HepG2 (cell line): ENCODE data around the gene ISG20. TPM values are rescaled to one million over a fixed set of nuclear protein-coding genes. Genes with fewer than 3 reads are reported as not detected.

Experiments
- ATF4 ChIP-seq, 2 experiments: fragments of 450-650 bp in 1 of 2; sonication (generic) in 1 of 2; formaldehyde crosslinking; IDR thresholded peaks; 2 replicates each; pipeline versions ENCODE4 v1.5.0 to v1.8.0; 2020 to 2022; ENCODE audit warnings: mild to moderate bottlenecking in 1 of 2, missing genetic modification reagents in 1 of 2
- ATF5 ChIP-seq: sonication (generic); formaldehyde crosslinking; IDR thresholded peaks from 2 replicates; pipeline ENCODE4 v1.4.0; 2020; ENCODE audit warnings: mild to moderate bottlenecking, low read depth, missing genetic modification reagents
- BCL3 ChIP-seq: sonication (generic); formaldehyde crosslinking; IDR thresholded peaks from 2 replicates; pipeline ENCODE4 v1.5.1; 2020; ENCODE audit warnings: mild to moderate bottlenecking, missing genetic modification reagents, moderate library complexity
- CENPX ChIP-seq: sonication (generic); formaldehyde crosslinking; IDR thresholded peaks from 2 replicates; pipeline ENCODE4 v1.9.0; 2021; ENCODE audit warnings: mild to moderate bottlenecking, missing genetic modification reagents, moderate library complexity
- FLYWCH1 ChIP-seq: sonication (generic); formaldehyde crosslinking; IDR thresholded peaks from 2 replicates; pipeline ENCODE4 v1.8.1; 2023; ENCODE audit warnings: mild to moderate bottlenecking, missing genetic modification reagents
- PHF20 ChIP-seq: sonication (generic); formaldehyde crosslinking; IDR thresholded peaks from 2 replicates; pipeline ENCODE4 v1.5.0; 2020; ENCODE audit warnings: mild to moderate bottlenecking, missing genetic modification reagents
- ZNF138 ChIP-seq: sonication (generic); formaldehyde crosslinking; IDR thresholded peaks from 2 replicates; pipeline ENCODE4 v1.5.0; 2020; ENCODE audit warnings: mild to moderate bottlenecking, low read depth, missing genetic modification reagents
- polyA plus RNA-seq, 8 experiments: library from polyadenylated mRNA; depleted of rRNA in 3 of 8; stranded (reverse) in 7 of 8; unstranded in 1 of 8; fragments of >200 nt; fragmentation: Illumina TruSeq in 4 of 8; extraction: Trizol in 4 of 8; gene quantifications; 2 replicates each; pipeline versions ENCODE4 v1.2.1 to v1.2.3, GENCODE V29; 2011 to 2016; ENCODE audit warnings: low read depth in 4 of 8, missing spikeins in 1 of 8, mixed read lengths in 1 of 8; ENCODE audit not compliant: insufficient read depth in 1 of 8
- total RNA-seq, 5 experiments: library from RNA; depleted of rRNA; stranded (reverse); fragments of >200 nt; fragmentation: Illumina TruSeq; extraction: Trizol; gene quantifications; 2 replicates each; pipeline ENCODE4 v1.2.3, GENCODE V29; 2016; ENCODE audit warnings: low read depth in 1 of 5
- TF ChIP-seq, protein P1 (sequence below): sonication (generic); formaldehyde crosslinking; IDR thresholded peaks from 2 replicates; pipeline ENCODE4 v1.5.1; 2020; ENCODE audit warnings: mild to moderate bottlenecking, missing genetic modification reagents, moderate library complexity
- TF ChIP-seq, protein P2 (sequence below): sonication (generic); formaldehyde crosslinking; IDR thresholded peaks from 2 replicates; pipeline ENCODE4 v1.4.0; 2020; ENCODE audit warnings: mild to moderate bottlenecking, missing genetic modification reagents
- TF ChIP-seq, protein P3 (sequence below): sonication (generic); formaldehyde crosslinking; IDR thresholded peaks from 2 replicates; pipeline ENCODE4; 2020; ENCODE audit warnings: missing genetic modification reagents, mild to moderate bottlenecking, borderline replicate concordance

ISG20 gene
- total and polyA plus RNA-seq, 2 of the 13 experiments (the other 11 are each of a cell fraction or from before 2014, with no cell fraction given) = 6.3 to 31.5 TPM

DNA sequence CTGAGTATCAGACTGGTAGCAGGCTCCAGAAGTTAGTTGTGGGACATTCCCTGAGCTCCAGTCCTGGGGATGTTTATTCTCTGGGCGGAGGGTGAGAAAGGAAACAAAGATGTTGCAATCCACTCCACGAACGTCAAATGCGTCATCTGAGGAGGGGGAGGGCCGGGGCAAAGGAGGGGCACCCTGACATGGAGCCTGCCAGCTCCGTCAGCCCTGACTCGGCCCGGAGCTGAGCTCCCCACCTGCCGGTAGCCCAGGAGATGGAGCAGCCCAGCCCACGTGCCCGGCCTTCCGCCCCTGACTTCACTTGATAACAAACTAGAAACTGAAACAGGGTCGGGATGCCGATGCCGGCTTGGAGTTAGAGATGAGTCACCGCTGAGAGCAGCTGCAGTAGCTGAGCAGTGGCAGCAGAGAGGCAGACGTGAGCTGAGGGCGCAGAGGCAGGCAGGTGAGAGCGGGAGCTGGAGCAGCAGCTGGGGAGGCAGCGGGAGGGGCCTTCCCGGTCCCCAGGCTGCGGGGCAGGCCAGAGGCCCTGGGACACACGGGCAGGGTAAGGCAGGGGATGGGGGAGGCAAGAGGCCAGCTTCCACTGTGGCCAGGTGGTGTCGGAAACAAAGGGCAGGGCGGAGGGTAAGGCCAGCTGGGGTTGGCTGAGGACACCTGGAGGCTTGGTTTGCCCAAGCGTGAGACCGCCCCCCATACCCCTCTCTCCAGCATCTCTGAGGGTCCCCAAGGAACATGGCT lies at the start of gene ISG20 (continued):
- TF ChIP-seq, protein P1, sequence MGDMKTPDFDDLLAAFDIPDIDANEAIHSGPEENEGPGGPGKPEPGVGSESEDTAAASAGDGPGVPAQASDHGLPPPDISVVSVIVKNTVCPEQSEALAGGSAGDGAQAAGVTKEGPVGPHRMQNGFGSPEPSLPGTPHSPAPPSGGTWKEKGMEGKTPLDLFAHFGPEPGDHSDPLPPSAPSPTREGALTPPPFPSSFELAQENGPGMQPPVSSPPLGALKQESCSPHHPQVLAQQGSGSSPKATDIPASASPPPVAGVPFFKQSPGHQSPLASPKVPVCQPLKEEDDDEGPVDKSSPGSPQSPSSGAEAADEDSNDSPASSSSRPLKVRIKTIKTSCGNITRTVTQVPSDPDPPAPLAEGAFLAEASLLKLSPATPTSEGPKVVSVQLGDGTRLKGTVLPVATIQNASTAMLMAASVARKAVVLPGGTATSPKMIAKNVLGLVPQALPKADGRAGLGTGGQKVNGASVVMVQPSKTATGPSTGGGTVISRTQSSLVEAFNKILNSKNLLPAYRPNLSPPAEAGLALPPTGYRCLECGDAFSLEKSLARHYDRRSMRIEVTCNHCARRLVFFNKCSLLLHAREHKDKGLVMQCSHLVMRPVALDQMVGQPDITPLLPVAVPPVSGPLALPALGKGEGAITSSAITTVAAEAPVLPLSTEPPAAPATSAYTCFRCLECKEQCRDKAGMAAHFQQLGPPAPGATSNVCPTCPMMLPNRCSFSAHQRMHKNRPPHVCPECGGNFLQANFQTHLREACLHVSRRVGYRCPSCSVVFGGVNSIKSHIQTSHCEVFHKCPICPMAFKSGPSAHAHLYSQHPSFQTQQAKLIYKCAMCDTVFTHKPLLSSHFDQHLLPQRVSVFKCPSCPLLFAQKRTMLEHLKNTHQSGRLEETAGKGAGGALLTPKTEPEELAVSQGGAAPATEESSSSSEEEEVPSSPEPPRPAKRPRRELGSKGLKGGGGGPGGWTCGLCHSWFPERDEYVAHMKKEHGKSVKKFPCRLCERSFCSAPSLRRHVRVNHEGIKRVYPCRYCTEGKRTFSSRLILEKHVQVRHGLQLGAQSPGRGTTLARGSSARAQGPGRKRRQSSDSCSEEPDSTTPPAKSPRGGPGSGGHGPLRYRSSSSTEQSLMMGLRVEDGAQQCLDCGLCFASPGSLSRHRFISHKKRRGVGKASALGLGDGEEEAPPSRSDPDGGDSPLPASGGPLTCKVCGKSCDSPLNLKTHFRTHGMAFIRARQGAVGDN = peak; percentile 98
- TF ChIP-seq, protein P2, sequence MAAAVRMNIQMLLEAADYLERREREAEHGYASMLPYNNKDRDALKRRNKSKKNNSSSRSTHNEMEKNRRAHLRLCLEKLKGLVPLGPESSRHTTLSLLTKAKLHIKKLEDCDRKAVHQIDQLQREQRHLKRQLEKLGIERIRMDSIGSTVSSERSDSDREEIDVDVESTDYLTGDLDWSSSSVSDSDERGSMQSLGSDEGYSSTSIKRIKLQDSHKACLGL (CRISPR knock-in tag) = no peak; the same call in 1 of the 2 replicates
- peak in 1 of 2 experiments; percentile 85; a peak in 2 of 4 replicates for TF ChIP-seq ATF4 (CRISPR knock-in tag; IDR thresholded peaks at IDR 0.05)
- no peak; the same call in 1 of the 2 replicates for TF ChIP-seq ATF5 (CRISPR knock-in tag)
- peak; percentile 44 for TF ChIP-seq PHF20 (CRISPR knock-in tag)
- TF ChIP-seq, protein P3, sequence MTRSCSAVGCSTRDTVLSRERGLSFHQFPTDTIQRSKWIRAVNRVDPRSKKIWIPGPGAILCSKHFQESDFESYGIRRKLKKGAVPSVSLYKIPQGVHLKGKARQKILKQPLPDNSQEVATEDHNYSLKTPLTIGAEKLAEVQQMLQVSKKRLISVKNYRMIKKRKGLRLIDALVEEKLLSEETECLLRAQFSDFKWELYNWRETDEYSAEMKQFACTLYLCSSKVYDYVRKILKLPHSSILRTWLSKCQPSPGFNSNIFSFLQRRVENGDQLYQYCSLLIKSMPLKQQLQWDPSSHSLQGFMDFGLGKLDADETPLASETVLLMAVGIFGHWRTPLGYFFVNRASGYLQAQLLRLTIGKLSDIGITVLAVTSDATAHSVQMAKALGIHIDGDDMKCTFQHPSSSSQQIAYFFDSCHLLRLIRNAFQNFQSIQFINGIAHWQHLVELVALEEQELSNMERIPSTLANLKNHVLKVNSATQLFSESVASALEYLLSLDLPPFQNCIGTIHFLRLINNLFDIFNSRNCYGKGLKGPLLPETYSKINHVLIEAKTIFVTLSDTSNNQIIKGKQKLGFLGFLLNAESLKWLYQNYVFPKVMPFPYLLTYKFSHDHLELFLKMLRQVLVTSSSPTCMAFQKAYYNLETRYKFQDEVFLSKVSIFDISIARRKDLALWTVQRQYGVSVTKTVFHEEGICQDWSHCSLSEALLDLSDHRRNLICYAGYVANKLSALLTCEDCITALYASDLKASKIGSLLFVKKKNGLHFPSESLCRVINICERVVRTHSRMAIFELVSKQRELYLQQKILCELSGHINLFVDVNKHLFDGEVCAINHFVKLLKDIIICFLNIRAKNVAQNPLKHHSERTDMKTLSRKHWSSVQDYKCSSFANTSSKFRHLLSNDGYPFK (CRISPR knock-in tag) = peak; percentile 92
- TF ChIP-seq BCL3 (CRISPR knock-in tag) = peak; percentile 72; the same call in 1 of the 2 replicates
- TF ChIP-seq ZNF138 (CRISPR knock-in tag) = 0 out of 2 replicates have a peak, but pooled peaks have one; percentile 52
- TF ChIP-seq CENPX (CRISPR knock-in tag) = no peak
- TF ChIP-seq FLYWCH1 = no peak
